Panc1 (cell line): Measurements from ENCODE around the gene WASF3.

Experiments used
- POLR2AphosphoS5 ChIP-seq: IDR thresholded peaks from 2 replicates; pipeline ENCODE4 v1.6.1; 2012; ENCODE audit warnings: mild to moderate bottlenecking, low read depth, low read length, moderate library complexity
- SIN3A ChIP-seq: IDR thresholded peaks from 2 replicates; pipeline ENCODE4 v1.6.1; 2012; ENCODE audit warnings: low read depth, mild to moderate bottlenecking, low read length, moderate library complexity, borderline replicate concordance; ENCODE audit not compliant: insufficient read depth
- TCF7L2 ChIP-seq: IDR thresholded peaks from 2 replicates; pipeline ENCODE4 v1.6.1; 2011; ENCODE audit warnings: mild to moderate bottlenecking, low read depth, low read length, inconsistent platforms
- TF ChIP-seq, protein P1 (sequence below): fragments of 450-650 bp; IDR thresholded peaks from 2 replicates; pipeline ENCODE4 v1.5.1; 2017; ENCODE audit warnings: mild to moderate bottlenecking

DNA sequence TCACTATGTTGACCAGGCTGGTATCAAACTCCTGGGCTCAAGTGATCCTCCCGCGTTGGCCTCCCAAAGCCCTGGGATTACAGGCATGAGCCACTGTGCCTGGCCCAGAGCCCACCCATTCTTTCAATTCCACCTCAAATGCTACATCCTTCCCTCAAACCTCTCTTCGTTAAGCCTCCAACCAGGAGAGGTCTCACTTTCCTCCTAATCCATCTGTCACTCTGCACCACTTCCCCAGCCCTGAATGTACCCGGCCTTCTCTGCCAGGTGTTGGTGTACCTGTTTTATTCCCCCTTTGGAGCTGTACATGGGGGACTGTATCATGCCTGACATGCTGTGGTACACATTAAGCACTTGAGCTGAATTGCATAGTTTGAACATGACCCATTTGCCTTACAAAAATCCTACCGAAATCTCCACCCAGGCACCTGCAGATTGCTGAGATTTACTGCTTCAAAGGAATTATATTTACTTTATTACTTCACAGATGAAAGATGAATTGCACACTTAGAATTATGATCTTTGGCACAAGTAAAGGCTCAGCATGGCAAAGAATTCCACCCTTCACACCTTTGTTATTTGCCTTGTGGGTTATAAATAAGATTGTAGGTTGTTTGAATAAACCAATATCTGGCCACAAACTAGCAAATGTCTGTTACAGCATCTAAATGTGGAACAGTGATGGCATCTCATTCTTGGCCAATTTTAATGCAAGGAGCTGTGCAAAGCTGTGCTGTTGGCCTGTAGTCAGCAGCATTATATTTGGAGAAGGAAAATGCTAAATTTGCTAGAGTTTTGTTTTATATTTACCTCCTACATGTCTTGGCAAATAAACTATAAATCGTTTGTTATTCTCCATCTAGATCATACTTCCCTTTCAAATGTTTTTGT lies 15.6 kb upstream of the WASF3 start:
- TF ChIP-seq, protein P1, sequence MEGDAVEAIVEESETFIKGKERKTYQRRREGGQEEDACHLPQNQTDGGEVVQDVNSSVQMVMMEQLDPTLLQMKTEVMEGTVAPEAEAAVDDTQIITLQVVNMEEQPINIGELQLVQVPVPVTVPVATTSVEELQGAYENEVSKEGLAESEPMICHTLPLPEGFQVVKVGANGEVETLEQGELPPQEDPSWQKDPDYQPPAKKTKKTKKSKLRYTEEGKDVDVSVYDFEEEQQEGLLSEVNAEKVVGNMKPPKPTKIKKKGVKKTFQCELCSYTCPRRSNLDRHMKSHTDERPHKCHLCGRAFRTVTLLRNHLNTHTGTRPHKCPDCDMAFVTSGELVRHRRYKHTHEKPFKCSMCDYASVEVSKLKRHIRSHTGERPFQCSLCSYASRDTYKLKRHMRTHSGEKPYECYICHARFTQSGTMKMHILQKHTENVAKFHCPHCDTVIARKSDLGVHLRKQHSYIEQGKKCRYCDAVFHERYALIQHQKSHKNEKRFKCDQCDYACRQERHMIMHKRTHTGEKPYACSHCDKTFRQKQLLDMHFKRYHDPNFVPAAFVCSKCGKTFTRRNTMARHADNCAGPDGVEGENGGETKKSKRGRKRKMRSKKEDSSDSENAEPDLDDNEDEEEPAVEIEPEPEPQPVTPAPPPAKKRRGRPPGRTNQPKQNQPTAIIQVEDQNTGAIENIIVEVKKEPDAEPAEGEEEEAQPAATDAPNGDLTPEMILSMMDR = no peak; the same call in 1 of the 2 replicates
- TF ChIP-seq TCF7L2 (no peak), POLR2AphosphoS5 (no peak), SIN3A (no peak)
